Ishikawa (cell line): ENCODE measurements around the gene LRRTM4.

Source experiments
- CEBPB ChIP-seq: IDR thresholded peaks from 2 replicates; pipeline ENCODE4 v1.6.1; 2012
- CREB1 ChIP-seq: IDR thresholded peaks from 2 replicates; pipeline ENCODE4 v1.6.1; 2012; ENCODE audit warnings: low read depth
- EGR1 ChIP-seq: IDR thresholded peaks from 2 replicates; pipeline ENCODE4 v1.6.1; 2012
- EP300 ChIP-seq: IDR thresholded peaks from 2 replicates; pipeline ENCODE4 v1.6.1; 2012; ENCODE audit warnings: borderline replicate concordance
- FOXM1 ChIP-seq: IDR thresholded peaks from 2 replicates; pipeline ENCODE4 v1.6.1; 2012; ENCODE audit warnings: low read depth, borderline replicate concordance
- NFIC ChIP-seq: IDR thresholded peaks from 2 replicates; pipeline ENCODE4 v1.6.1; 2012
- RAD21 ChIP-seq: IDR thresholded peaks from 2 replicates; pipeline ENCODE4 v1.6.1; 2012; ENCODE audit warnings: low read depth
- REST ChIP-seq: IDR thresholded peaks from 2 replicates; pipeline ENCODE4 v1.6.1; 2012; ENCODE audit warnings: low read depth, mild to moderate bottlenecking
- TAF1 ChIP-seq: IDR thresholded peaks from 2 replicates; pipeline ENCODE4 v1.6.1; 2012; ENCODE audit warnings: low read depth, mild to moderate bottlenecking
- TCF12 ChIP-seq: IDR thresholded peaks from 2 replicates; pipeline ENCODE4 v1.6.1; 2012; ENCODE audit warnings: low read depth
- TEAD4 ChIP-seq: IDR thresholded peaks from 2 replicates; pipeline ENCODE4 v1.6.1; 2012
- YY1 ChIP-seq: IDR thresholded peaks from 2 replicates; pipeline ENCODE4 v1.6.1; 2012; ENCODE audit warnings: low read depth
- ZBTB7A ChIP-seq: IDR thresholded peaks from 2 replicates; pipeline ENCODE4 v1.6.1; 2012; ENCODE audit warnings: low read depth
- TF ChIP-seq, protein P1 (sequence below): IDR thresholded peaks from 2 replicates; pipeline ENCODE4 v1.6.1; 2012
- TF ChIP-seq, protein P2 (sequence below): IDR thresholded peaks from 2 replicates; pipeline ENCODE4 v1.6.1; 2012

The LRRTM4 gene

DNA sequence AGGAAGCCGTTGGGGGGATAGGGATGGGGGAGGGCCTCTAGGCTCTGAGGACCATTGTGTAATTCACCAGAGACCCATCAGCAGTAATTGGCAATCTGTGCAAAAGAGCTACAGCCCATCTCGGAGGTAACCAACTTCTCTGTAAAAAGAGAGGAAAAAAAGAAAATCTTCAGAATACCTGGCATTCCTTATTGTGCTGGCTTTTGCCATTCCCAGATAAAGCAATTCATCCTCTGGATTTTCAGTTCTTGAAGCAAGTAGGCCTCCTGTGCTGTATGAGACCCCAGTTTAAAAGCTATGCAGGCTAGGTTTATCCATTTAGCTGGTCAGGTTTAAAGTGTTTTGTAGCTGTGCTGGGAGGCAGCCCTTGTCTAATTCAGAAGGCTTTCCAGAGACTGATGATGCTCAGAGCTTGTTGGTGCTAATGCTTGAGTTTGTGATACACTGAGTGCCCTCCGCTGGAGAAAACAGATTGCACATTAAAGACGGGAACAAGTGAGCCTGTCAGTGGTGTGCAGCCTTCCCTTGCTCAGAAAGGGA lies at the start of gene LRRTM4:
Gene LRRTM4 (minus strand): TSS at position 446 of the 540 bp plus-strand sequence.
- TF ChIP-seq RAD21 (peak; percentile 44; the same call in 1 of the 2 replicates), TAF1 (no peak)

GRCh38 chr2:77571545-77571944 lies 49.4 kb upstream of the LRRTM4 start:
- no peak for TF ChIP-seq EGR1
- TF ChIP-seq TCF12 = no peak
- TF ChIP-seq EP300 = no peak
- TF ChIP-seq REST = no peak
- no peak for TF ChIP-seq CEBPB
- no peak for TF ChIP-seq TEAD4
- TF ChIP-seq NFIC = no peak
- TF ChIP-seq FOXM1 = no peak
- no peak for TF ChIP-seq CREB1
- TF ChIP-seq RAD21 = no peak
- no peak for TF ChIP-seq TAF1
- TF ChIP-seq, protein P1, sequence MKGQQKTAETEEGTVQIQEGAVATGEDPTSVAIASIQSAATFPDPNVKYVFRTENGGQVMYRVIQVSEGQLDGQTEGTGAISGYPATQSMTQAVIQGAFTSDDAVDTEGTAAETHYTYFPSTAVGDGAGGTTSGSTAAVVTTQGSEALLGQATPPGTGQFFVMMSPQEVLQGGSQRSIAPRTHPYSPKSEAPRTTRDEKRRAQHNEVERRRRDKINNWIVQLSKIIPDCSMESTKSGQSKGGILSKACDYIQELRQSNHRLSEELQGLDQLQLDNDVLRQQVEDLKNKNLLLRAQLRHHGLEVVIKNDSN = no peak
- TF ChIP-seq, protein P2, sequence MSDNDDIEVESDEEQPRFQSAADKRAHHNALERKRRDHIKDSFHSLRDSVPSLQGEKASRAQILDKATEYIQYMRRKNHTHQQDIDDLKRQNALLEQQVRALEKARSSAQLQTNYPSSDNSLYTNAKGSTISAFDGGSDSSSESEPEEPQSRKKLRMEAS = no peak
- no peak for TF ChIP-seq YY1
- no peak for TF ChIP-seq ZBTB7A

DNA sequence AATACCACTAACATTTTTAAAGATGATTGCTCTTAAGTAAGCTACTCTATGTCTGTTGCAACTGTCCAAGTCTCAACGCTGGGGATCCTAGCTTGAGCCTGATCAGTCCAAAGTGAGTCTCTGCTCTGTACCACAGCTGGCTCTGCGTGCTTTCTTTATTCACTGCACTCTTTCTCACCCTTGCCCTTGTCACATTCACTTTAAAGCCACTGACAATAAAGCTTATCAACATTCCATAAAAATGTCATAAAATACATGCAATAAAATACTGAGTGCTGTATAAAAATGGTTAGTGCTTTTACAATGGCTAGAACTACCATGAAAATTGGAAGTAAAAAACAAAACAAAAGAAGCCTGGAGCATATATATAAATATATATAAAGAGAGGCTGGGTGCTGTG lies 45.5 kb upstream of the LRRTM4 start:
- TF ChIP-seq FOXM1 = no peak
- TF ChIP-seq NFIC = no peak
- no peak for TF ChIP-seq CREB1
- no peak for TF ChIP-seq CEBPB

DNA sequence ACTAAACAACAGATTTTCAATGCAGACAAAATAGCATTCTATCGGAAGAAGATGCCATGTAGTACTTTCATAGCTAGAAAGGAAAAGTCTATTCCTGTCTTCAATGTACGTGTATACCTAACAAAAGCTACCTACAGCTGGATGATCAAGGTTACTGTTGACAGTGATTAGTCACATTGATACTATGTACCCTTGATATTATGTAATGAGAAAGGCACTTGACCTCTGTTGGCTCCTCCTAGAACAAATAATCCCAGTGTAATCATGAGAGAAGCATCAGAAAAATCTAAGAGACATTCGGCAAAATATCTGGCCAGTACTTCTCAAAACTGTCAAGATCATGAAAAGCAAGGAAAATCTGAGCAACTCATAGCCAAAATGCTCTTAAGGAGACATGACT lies 44.4 kb upstream of the LRRTM4 start:
- TF ChIP-seq, protein P2 = no peak
- TF ChIP-seq REST = no peak
- no peak for TF ChIP-seq EGR1
- TF ChIP-seq, protein P1 = no peak
- TF ChIP-seq TAF1 = no peak

DNA sequence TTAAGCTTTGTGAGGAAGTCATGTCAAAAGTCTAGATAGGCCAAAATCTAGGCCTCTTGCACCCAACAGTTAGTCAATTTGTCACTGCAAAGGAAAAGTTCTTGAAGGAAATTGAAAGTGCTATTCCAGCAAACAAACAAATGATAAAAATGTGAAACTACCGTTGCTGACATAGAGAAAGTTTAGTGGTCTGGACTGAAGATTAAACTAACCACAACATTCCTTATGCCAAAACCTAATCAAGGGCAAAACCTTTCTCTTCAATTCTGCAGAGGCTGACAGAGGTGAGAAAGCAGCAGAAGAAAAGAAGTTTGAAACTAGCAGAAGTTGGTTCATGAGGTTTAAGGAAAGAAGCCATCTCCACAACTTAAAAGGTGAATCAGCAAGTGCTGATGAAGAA lies 44.0 kb upstream of the LRRTM4 start:
- TF ChIP-seq TCF12 = no peak
- no peak for TF ChIP-seq RAD21
- no peak for TF ChIP-seq FOXM1
- no peak for TF ChIP-seq CEBPB
- TF ChIP-seq ZBTB7A = no peak
- TF ChIP-seq, protein P1 = no peak
- no peak for TF ChIP-seq NFIC
- TF ChIP-seq, protein P2 = no peak
- no peak for TF ChIP-seq TAF1

GRCh38 chr2:77552956-77553355 lies 30.8 kb upstream of the LRRTM4 start:
- TF ChIP-seq EGR1 = peak; percentile 45; the same call in 1 of the 2 replicates
- TF ChIP-seq FOXM1 = no peak
- TF ChIP-seq TEAD4 = peak; percentile 39; the same call in 1 of the 2 replicates
- 0 out of 2 replicates have a peak, but pooled peaks have one; percentile 13 for TF ChIP-seq NFIC
- TF ChIP-seq EP300 = peak; percentile 16; the same call in 1 of the 2 replicates
- TF ChIP-seq TCF12 = peak; percentile 31; the same call in 1 of the 2 replicates
- no peak for TF ChIP-seq REST
- no peak for TF ChIP-seq YY1
